ENCODE data around the gene CLDN9.

- TF ChIP-seq CTCF (IDR thresholded peaks at IDR 0.05; ENCODE audit: poor library complexity) (no peak), EZH2 (IDR thresholded peaks at IDR 0.05; ENCODE audit: borderline replicate concordance) (peak; percentile 97)
Measured at GRCh38 chr16:3046641-3047386, 34.1 kb downstream of the CLDN9 start.
